Mesendoderm (in vitro differentiated cells): ENCODE results near the gene PSKH1.

Experiments used
- DNase-seq: peaks from one replicate; pipeline ENCODE4 v3.0.0; 2013
- H2AK5ac ChIP-seq: 2 replicates; pipeline ENCODE4 v1.6.1; 2013; ENCODE audit warnings: low read length, inconsistent platforms
- H2BK120ac ChIP-seq: 2 replicates; pipeline ENCODE4 v1.6.1; 2013; ENCODE audit warnings: low read depth, mild to moderate bottlenecking, low read length, moderate library complexity, mixed read lengths
- H2BK15ac ChIP-seq: replicated peaks from 2 replicates; pipeline ENCODE4 v1.6.1; 2013; ENCODE audit warnings: low read depth, mild to moderate bottlenecking, moderate library complexity
- H2BK5ac ChIP-seq: 2 replicates; pipeline ENCODE4 v1.6.1; 2013; ENCODE audit warnings: low read length, inconsistent platforms
- H3K18ac ChIP-seq: 2 replicates; pipeline ENCODE4 v1.6.1; 2013; ENCODE audit warnings: mild to moderate bottlenecking, low read length, mixed read lengths
- H3K23ac ChIP-seq: one replicate; pipeline ENCODE4 v1.6.1; 2013; ENCODE audit warnings: low read length
- H3K27ac ChIP-seq: 2 replicates; pipeline ENCODE4 v1.5.1; 2013; ENCODE audit warnings: low read depth, mild to moderate bottlenecking, inconsistent platforms, low read length, moderate library complexity
- H3K27me3 ChIP-seq: 2 replicates; pipeline ENCODE4 v1.6.1; 2013; ENCODE audit warnings: low read length, control low read depth, mild to moderate bottlenecking, inconsistent platforms; ENCODE audit not compliant: insufficient read depth, poor library complexity
- H3K36me3 ChIP-seq: 2 replicates; pipeline ENCODE4 v1.6.1; 2013; ENCODE audit warnings: low read length, inconsistent platforms; ENCODE audit not compliant: control insufficient read depth, insufficient read depth
- H3K4ac ChIP-seq: one replicate; pipeline ENCODE4 v1.6.1; 2013; ENCODE audit warnings: low read depth, mild to moderate bottlenecking, low read length, moderate library complexity
- H3K4me1 ChIP-seq: 2 replicates; pipeline ENCODE4 v1.6.1; 2013; ENCODE audit warnings: low read depth, low read length, inconsistent platforms; ENCODE audit not compliant: control insufficient read depth
- H3K4me2 ChIP-seq: 2 replicates; pipeline ENCODE4 v1.6.1; 2013; ENCODE audit warnings: low read length
- H3K4me3 ChIP-seq: 2 replicates; pipeline ENCODE4 v1.5.1; 2013; ENCODE audit warnings: mild to moderate bottlenecking, low read length
- H3K56ac ChIP-seq: one replicate; pipeline ENCODE4 v1.6.1; 2013; ENCODE audit warnings: low read length
- H3K79me1 ChIP-seq: 2 replicates; pipeline ENCODE4 v1.6.1; 2013; ENCODE audit warnings: low read length, inconsistent platforms
- H3K79me2 ChIP-seq: 2 replicates; pipeline ENCODE4 v1.6.1; 2013; ENCODE audit warnings: mild to moderate bottlenecking, low read length; ENCODE audit not compliant: control insufficient read depth, insufficient read depth
- H3K9ac ChIP-seq: 2 replicates; pipeline ENCODE4 v1.6.1; 2013; ENCODE audit warnings: low read length, inconsistent platforms
- H4K5ac ChIP-seq: one replicate; pipeline ENCODE4 v1.6.1; 2013; ENCODE audit warnings: low read length
- H4K8ac ChIP-seq: one replicate; pipeline ENCODE4 v1.6.1; 2013; ENCODE audit warnings: low read depth, mild to moderate bottlenecking, control low read depth, low read length, moderate library complexity
- WGBS: extraction: QIAGEN DNeasy Blood & Tissue Kit; methylation state at CpG from one replicate; pipeline ENCODE4 v1.1.7; 2013; ENCODE audit warnings: low lambda C conversion rate, missing lambda C conversion rate; ENCODE audit not compliant: insufficient coverage; ENCODE audit errors: extremely low coverage; 5-methylcytosine and 5-hydroxymethylcytosine counted together

The PSKH1 gene

GRCh38 chr16:67945392-67945933 lies 52.4 kb downstream of the PSKH1 start:
- peaks cover 12% of the 10 kb centered on the region for H3K36me3 ChIP-seq

GRCh38 chr16:67946128-67946569 lies 53.1 kb downstream of the PSKH1 start:
- Histone ChIP-seq H3K4me1 (no peaks in the 10 kb centered on the region), H3K23ac (no peak overlapping the region), H3K4me2 (no peak overlapping the region), H3K18ac (no peak overlapping the region), H2AK5ac (no peak overlapping the region), H3K56ac (no peak overlapping the region), H3K79me1 (no peaks in the 10 kb centered on the region), H2BK5ac (no peak overlapping the region), H3K4me3 (no peak overlapping the region), H4K5ac (no peak overlapping the region), H3K27ac (no peak overlapping the region), H3K4ac (no peak overlapping the region), H2BK15ac (no peak overlapping the region), H3K27me3 (no peaks in the 10 kb centered on the region), H4K8ac (no peak overlapping the region), H2BK120ac (no peak overlapping the region), H3K9ac (no peak overlapping the region), H3K79me2 (no peaks in the 10 kb centered on the region), H3K36me3 (peaks cover 14% of the 10 kb centered on the region)
- DNase-seq = no peak
- whole genome bisulfite sequencing = no CpG with 5 or more reads among the region's 20 CpGs

More at GRCh38 chr16:67945392-67945933, 52.4 kb downstream of the PSKH1 start:
- WGBS = no CpG with 5 or more reads among the region's 24 CpGs
- Histone ChIP-seq H3K4me3 (no peak overlapping the region), H3K23ac (no peak overlapping the region), H3K4me1 (no peaks in the 10 kb centered on the region), H2BK5ac (no peak overlapping the region), H4K5ac (no peak overlapping the region), H3K4me2 (no peak overlapping the region), H2BK120ac (no peak overlapping the region), H4K8ac (no peak overlapping the region), H3K4ac (no peak overlapping the region), H3K56ac (no peak overlapping the region), H3K27me3 (no peaks in the 10 kb centered on the region), H2BK15ac (no peak overlapping the region), H3K18ac (no peak overlapping the region), H3K9ac (no peak overlapping the region), H3K27ac (no peak overlapping the region), H3K79me2 (no peaks in the 10 kb centered on the region), H3K79me1 (no peaks in the 10 kb centered on the region), H2AK5ac (no peak overlapping the region)
- DNase-seq = no peak

- Histone ChIP-seq H2BK5ac (no peak overlapping the region), H3K23ac (no peak overlapping the region), H3K27ac (no peak overlapping the region), H2BK120ac (no peak overlapping the region), H3K9ac (no peak overlapping the region), H4K5ac (no peak overlapping the region), H3K27me3 (no peaks in the 10 kb centered on the region), H3K56ac (no peak overlapping the region), H3K4me2 (no peak overlapping the region), H2BK15ac (no peak overlapping the region), H3K4me1 (no peaks in the 10 kb centered on the region), H3K79me1 (no peaks in the 10 kb centered on the region), H3K4ac (no peak overlapping the region), H3K18ac (no peak overlapping the region), H4K8ac (no peak overlapping the region), H3K79me2 (no peaks in the 10 kb centered on the region), H3K36me3 (peaks cover 19% of the 10 kb centered on the region), H3K4me3 (no peak overlapping the region), H2AK5ac (no peak overlapping the region)
- no CpG with 5 or more reads among the region's 28 CpGs for WGBS
- no peak for DNase-seq
These were observed 54.0 kb downstream of the PSKH1 start for GRCh38 chr16:67946966-67947558.

- no peak overlapping the region for H3K18ac ChIP-seq
These were observed 55.0 kb downstream of the PSKH1 start for GRCh38 chr16:67948015-67948414.

GRCh38 chr16:67949645-67950044 lies 56.6 kb downstream of the PSKH1 start:
- Histone ChIP-seq H3K4ac (no peak overlapping the region), H3K4me3 (no peak overlapping the region), H3K9ac (no peak overlapping the region), H3K4me1 (no peaks in the 10 kb centered on the region), H4K8ac (no peak overlapping the region), H3K4me2 (no peak overlapping the region), H3K56ac (no peak overlapping the region), H2BK120ac (no peak overlapping the region), H3K18ac (no peak overlapping the region), H2BK5ac (no peak overlapping the region), H3K79me2 (no peaks in the 10 kb centered on the region), H4K5ac (no peak overlapping the region), H3K36me3 (peaks cover 23% of the 10 kb centered on the region), H3K27ac (no peak overlapping the region), H2AK5ac (no peak overlapping the region), H3K79me1 (no peaks in the 10 kb centered on the region), H2BK15ac (no peak overlapping the region), H3K23ac (no peak overlapping the region), H3K27me3 (no peaks in the 10 kb centered on the region)
- WGBS = no CpG with 5 or more reads among the region's 11 CpGs
- no peak for DNase-seq

More at GRCh38 chr16:67948015-67948414, 55.0 kb downstream of the PSKH1 start:
- Histone ChIP-seq H2BK15ac (no peak overlapping the region), H3K56ac (no peak overlapping the region), H3K27me3 (no peaks in the 10 kb centered on the region), H3K9ac (no peak overlapping the region), H3K79me2 (no peaks in the 10 kb centered on the region), H3K4me1 (no peaks in the 10 kb centered on the region), H3K4me2 (no peak overlapping the region), H3K4ac (no peak overlapping the region), H3K23ac (no peak overlapping the region), H2AK5ac (no peak overlapping the region), H3K79me1 (no peaks in the 10 kb centered on the region), H3K27ac (no peak overlapping the region), H4K8ac (no peak overlapping the region), H3K36me3 (peaks cover 21% of the 10 kb centered on the region), H2BK120ac (no peak overlapping the region), H3K4me3 (no peak overlapping the region), H2BK5ac (no peak overlapping the region), H4K5ac (no peak overlapping the region)
- no peak for DNase-seq
- no CpG with 5 or more reads among the region's 15 CpGs for WGBS
